GM19099 (cell line): ENCODE results near the gene GSKIP.

Experiments
- POLR2A ChIP-seq: IDR thresholded peaks from 3 replicates; pipeline ENCODE4 v1.6.1; 2011; ENCODE audit warnings: low read depth; ENCODE audit not compliant: insufficient read length; ENCODE audit errors: extremely low read depth

GSKIP gene

DNA sequence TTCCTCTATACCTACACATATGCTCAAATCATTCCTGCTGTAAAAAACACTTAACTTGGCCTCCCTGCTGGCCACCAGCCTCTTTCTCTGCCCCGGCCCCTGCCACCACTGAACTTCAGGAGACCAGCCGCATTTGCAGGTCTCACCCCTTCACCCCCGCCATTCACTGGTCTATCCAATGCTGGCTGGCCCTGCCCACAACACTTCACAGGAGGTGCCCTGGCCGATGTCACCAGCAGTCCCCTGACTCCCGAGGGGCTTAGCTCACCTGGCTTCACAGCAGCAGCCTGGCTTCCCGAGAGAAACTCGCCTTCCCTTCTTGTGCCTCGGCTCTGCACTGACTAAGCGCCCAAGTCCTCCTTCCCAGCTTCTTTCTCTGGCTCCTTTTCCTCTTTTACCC is 36.1 kb downstream of the GSKIP start:
- TF ChIP-seq POLR2A, result no peak

DNA sequence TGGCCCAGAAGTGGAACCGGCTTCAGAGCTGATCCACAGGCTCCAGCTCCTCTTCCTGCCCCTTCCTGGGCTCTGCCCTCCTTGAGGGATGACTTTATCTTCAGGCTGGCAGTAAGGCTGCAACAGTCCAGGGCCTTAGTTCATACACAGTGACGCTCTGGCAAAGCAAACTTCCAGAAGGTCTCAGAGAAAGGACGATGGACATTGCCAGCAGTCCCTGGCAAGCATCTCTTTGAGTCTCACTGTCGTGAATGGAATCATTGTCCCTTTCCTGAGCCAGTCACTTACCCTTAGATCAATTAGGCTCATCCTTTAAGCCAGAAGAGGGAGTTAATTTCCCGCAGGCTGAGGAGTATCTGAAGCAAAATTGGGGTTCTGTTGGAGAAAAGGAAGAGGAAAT is 37.2 kb downstream of the GSKIP start:
- TF ChIP-seq POLR2A, result no peak

DNA sequence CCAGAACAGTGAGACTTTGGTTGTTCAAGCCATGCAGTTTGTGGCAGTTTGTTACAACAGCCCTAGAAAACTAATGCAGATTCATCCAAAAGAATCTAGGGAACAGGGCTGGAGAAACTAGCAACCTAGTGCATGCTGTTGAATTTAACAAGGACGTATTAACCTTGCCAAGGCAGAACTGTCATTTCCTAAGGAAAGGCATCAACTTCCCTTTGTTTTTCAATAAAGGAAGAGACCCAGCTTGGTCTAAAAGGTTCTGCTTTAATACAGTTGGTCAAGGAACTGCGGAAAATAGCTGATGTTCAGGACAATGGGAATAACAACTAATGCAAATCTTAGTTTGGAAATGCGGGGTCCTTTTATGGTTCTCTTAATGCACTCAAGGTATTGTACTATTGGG is 40.1 kb downstream of the GSKIP start:
- no peak for TF ChIP-seq POLR2A

DNA sequence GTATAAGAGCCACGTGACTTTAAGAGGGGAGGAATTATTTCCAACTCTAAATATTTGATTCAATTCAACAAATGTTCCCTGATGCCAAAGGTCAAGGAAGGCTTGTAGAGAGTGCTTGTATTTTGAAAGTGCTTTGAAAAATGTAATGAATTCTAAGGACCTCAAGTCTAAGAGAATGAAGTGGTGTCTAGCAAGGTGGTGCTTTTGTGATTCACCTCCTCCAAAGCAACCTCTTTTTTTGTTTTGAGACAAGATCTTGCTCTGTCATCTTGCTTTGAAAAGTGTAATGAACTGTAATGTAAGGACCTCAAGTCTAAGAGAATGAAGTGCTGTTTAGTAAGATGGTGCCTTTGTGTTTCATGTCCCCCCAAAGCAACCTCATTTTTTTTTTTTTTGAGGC is 42.4 kb downstream of the GSKIP start:
- no peak for TF ChIP-seq POLR2A

DNA sequence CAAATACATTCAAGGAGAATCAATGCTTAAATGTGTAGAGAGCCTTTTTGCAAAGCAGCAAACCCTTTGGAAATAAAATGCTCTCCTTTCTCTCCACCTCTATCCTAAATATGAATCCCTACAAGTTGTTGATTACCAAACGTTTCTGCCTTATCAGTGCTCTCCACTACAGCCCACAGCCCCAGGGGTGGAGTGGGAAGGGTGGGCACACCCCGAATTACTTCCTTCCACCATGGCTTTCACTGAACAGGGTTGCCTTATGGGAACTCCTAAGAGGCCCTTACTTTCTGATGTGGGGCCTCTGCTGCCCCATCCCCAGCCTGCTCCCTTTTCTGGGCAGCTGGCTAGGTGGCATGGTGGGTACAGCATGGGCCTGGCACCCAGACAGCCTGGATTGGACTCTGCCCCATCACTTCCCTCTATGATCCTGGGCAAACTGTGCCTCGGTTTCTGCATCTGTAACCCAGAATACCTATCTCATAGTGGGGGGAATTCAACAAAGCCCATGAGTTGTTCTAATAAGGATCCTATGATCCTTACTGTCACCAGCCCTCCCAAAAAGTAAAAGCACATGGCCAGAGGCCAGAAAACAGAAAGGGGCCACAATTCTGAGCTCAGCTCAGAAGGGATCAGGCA is 44.7 kb downstream of the GSKIP start:
- no peak for TF ChIP-seq POLR2A

DNA sequence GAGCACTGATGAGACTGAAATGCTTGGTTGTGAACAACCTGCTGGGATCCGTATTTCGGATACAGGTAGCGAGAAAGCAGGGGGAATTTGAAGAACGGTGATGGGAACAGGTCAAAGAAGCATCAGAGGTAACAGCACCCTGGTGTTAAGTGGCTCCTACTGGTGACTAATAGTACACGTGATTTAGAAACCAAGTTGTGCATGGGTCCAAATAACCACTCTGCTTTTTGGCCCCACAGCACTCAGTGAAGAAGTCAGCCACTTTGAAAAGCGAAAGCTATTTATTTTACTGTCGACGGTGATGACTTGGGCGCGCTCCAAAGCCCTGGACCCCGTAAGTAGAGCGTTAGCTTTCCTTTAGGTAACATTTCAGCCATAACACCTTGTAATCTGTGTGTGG is 45.3 kb downstream of the GSKIP start:
- no peak for TF ChIP-seq POLR2A

DNA sequence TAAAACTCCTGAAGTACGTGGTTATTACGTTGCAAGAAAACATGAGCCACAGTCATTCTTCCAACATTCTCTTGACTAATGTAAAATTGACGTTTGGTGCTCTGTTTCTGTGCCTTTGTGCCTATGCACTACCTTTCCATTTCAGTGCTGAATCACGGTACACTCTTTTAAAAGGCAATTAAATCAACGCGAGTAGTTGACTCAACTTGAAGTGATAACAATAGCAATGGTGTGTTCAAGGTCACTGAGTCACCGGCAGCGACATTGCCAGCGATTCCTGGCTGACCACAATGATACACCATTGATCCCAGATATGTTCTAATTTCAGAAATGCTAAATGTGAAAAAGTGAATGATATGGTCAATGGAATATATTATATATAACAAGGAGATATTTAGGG is 46.4 kb downstream of the GSKIP start:
- no peak for TF ChIP-seq POLR2A

DNA sequence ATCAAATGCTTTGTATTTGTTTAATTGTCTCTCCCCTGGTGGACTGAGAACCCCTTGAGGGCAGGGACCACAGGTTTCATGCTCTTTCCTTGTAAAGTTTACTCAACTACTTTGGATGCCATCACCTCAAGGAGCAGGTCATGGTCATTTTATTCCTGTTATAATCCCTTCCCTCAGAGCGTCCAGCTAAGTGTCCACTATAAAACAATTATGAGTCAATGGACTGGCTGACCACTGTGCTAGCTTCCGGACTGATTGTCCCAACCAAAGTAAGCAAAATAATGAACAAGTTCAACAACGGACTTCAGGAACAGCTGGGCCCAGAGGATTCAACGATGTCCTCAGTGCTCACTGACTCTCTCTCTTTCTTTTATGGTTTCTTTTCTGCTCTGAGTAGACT is 46.8 kb downstream of the GSKIP start:
- no peak for TF ChIP-seq POLR2A

DNA sequence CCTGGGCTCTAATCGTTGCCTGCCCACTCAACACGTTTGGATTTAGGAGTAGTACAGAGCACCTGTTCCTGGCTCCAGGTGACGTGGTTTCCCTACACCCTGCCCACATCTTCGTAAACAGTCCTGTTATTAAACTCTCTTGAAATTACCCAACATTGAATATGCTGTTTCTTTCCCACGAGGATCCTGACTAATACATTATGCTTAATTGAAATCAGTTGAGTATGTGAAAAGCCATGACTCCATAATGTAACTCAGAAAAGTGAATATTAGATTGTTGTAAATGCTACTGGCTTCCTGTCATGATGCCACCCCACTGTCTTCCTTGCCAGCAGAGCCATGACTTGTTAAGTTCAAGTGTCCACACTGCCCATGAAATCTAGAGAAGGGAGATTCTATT is 50.2 kb downstream of the GSKIP start:
- no peak for TF ChIP-seq POLR2A

DNA sequence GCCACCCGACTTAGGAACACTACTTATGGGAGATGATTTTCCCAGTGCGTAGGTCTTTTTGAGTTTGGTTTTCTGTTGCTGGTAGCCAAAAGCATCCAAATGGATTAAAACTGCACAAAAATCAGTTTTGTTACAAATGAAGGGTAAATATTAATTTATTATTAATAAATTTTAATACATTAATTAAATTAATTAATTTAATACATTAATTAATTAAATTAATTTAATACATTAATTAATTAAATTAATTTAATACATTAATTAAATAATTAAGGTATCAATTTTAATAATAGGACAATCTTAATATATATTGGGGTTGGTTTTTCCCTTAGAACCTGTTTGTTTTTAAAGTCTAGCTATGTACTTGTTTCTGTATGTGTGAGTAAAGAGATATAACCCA is 52.2 kb downstream of the GSKIP start:
- no peak for TF ChIP-seq POLR2A

DNA sequence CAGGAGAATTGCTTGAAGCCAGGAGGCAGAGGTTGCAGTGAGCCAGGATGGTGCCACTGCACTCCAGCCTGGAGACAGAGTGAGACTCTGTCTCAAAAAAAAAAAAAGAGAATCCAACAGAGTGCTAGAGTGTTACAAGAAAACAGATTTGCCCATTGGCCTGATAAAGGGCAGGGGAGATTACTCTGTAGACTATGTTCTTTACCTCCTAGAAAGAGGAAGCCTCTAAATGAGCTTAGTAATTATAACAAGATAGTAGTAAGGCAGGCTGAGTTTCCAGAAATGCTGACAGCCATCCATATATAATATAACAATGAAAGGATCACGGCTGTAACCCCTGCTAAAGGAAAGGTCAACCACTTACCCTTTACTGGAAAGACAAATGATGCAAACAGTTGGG is 53.0 kb downstream of the GSKIP start:
- TF ChIP-seq POLR2A, result no peak

DNA sequence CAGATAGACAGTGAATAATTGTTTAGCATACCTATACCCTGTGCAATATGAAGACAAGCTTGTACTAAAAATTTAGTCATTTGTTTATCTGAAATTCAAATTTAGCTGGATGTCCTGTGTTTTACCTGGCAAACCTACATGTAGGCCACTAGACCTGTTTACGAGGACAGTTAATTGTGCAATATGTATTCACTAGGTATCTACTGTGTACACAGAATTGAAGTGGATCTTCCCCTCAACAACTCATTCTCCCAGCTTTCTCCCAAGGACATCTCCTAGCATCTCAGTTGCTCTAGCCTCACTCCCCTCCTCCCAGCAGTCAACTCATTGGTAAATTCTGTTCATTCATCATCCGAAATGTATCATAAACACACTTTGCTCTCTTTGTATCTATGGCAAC is 53.9 kb downstream of the GSKIP start:
- no peak for TF ChIP-seq POLR2A

DNA sequence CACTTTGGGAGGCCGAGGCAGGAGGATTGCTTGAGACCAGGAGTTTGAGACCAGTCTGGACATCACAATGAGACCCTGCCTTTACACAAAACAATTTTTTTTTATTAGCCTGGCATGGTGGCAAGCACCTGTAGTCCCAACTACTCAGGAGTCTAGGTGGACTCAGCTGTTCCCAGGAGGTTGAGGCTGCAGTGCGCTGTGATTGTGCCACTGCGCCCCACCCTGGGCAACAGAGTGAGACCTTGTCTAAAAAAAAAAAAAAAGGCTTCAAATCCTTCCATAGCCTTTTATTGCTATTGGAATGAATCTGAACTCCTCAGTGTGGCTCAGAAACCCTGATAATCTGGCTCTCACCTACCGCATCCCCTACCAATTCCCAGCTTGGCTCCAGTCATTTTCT is 54.7 kb downstream of the GSKIP start:
- no peak for TF ChIP-seq POLR2A

DNA sequence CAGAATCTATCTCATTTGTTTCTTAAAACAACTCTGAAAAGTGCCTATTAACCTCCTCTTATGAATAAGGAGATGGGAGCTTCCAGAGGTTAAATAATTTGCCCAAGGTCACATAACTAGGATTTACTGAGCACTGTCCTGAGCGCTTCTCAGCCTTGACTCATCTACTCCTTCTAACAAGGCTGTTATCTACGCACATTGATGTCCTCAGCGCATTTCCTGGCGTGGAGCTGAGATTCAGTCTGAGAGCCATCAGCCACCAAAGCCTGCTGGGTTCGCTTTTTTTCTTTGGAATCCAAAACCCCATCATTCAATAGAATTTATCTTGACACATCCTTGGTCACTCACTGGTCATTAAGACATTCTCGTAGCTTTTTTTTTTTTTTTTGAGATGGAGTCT is 57.9 kb downstream of the GSKIP start:
- TF ChIP-seq POLR2A, result no peak

DNA sequence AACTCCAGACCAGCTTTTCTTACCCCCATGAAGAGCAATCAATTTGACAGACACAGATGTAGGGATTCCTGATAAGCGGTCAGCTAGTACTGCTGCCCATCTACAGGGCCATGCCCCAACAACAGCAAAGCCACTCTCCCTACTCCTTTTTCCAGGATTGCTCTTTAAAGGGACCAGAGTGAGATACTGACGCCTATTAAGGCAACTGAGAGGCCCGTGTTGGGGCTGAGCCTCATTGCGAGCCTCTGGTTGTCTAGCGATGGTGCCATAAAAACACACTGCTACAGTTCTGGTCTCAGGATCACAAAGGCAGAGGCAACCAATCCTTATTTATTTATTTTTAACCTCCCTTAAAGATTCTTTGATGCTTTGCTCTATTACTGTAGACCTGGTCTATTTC is 59.7 kb downstream of the GSKIP start:
- no peak for TF ChIP-seq POLR2A

DNA sequence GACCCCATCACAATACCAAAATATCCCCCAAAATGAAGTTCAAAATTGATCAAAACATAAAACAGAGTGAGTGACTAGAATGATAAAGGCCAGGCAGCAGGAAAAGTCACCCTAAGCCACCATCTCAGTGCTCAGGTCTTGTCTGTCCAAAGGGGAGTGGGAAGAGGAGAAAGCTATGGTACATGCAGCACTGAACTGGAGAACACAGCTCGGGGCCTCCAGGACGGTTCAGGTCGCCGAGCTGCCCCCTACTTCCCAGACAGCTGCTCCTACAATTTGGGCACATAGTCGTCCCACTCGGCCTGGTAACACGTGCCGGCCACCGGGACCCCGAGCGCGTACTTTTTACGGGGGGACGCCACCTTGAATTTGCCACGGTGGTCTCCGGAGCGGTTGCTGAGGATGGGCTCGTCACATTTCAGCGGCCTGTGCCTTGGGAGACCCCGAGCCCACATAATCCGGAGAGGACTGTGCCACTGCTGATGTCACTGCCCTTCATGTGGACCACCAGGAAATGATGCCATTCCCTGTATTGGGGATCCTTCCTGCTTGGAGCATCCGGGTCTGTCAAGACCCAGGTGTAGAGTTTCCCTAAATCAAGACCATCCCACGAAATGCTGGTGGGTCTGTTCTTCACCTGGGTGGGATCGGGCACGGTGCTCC is 60.3 kb downstream of the GSKIP start:
- no peak for TF ChIP-seq POLR2A
